GM12891 (cell line): ENCODE results near the gene MYOZ2.

Experiments
- POLR2A ChIP-seq: IDR thresholded peaks from 2 replicates; pipeline ENCODE4 v1.6.1; 2011; ENCODE audit warnings: low read depth, low read length, control low read depth
- TAF1 ChIP-seq: IDR thresholded peaks from 2 replicates; pipeline ENCODE4 v1.6.1; 2011; ENCODE audit warnings: low read depth, low read length, control low read depth

GRCh38 chr4:119113033-119113655, 22.5 kb upstream of the MYOZ2 start:
- no peak for TF ChIP-seq POLR2A
- TF ChIP-seq TAF1 = no peak
